ENCODE data around the gene LRRK1. TPM values are rescaled to one million over a fixed set of nuclear protein-coding genes. Genes with fewer than 3 reads are reported as not detected.

Gene LRRK1
- total RNA-seq, 1 donor from 2014 or later: 4.8 TPM

GRCh38 chr15:101048176-101048575 lies 129.0 kb downstream of the LRRK1 start:
- peaks cover 5% of the 10 kb centered on the region for H3K27me3 Mint-ChIP-seq (ENCODE audit: unreplicated experiment)
- H3K9me3 Mint-ChIP-seq (ENCODE audit: unreplicated experiment): no peaks in the 10 kb centered on the region
- DNase-seq (ENCODE audit: low spot score): no peak
- no peaks in the 10 kb centered on the region for H3K36me3 Mint-ChIP-seq (ENCODE audit: low read depth, unreplicated experiment)
- no peak for TF ChIP-seq CTCF (IDR thresholded peaks at IDR 0.05; ENCODE audit: unreplicated experiment)
- peaks cover 18% of the 10 kb centered on the region for H3K4me1 Mint-ChIP-seq (ENCODE audit: unreplicated experiment)
- peak overlapping the region; percentile 42 for H3K27ac Mint-ChIP-seq (ENCODE audit: unreplicated experiment)
- no peak overlapping the region for H3K4me3 Mint-ChIP-seq (ENCODE audit: unreplicated experiment)

GRCh38 chr15:101048581-101049030 lies 129.4 kb downstream of the LRRK1 start:
- H3K4me3 Mint-ChIP-seq (ENCODE audit: unreplicated experiment): no peak overlapping the region
- peaks cover 18% of the 10 kb centered on the region for H3K4me1 Mint-ChIP-seq (ENCODE audit: unreplicated experiment)
- no peaks in the 10 kb centered on the region for H3K9me3 Mint-ChIP-seq (ENCODE audit: unreplicated experiment)
- H3K27me3 Mint-ChIP-seq (ENCODE audit: unreplicated experiment): peaks cover 5% of the 10 kb centered on the region
- H3K27ac Mint-ChIP-seq (ENCODE audit: unreplicated experiment): no peak overlapping the region
- TF ChIP-seq CTCF (IDR thresholded peaks at IDR 0.05; ENCODE audit: unreplicated experiment): no peak
- DNase-seq (ENCODE audit: low spot score): no peak
- H3K36me3 Mint-ChIP-seq (ENCODE audit: low read depth, unreplicated experiment): no peaks in the 10 kb centered on the region

- H3K4me1 Mint-ChIP-seq (ENCODE audit: unreplicated experiment): peaks cover 18% of the 10 kb centered on the region
- H3K27me3 Mint-ChIP-seq (ENCODE audit: unreplicated experiment): peaks cover 5% of the 10 kb centered on the region
- no peaks in the 10 kb centered on the region for H3K9me3 Mint-ChIP-seq (ENCODE audit: unreplicated experiment)
- peaks cover 5% of the 10 kb centered on the region for H3K36me3 Mint-ChIP-seq (ENCODE audit: low read depth, unreplicated experiment)
- no peak for DNase-seq (ENCODE audit: low spot score)
- H3K4me3 Mint-ChIP-seq (ENCODE audit: unreplicated experiment): no peak overlapping the region
- no peak for TF ChIP-seq CTCF (IDR thresholded peaks at IDR 0.05; ENCODE audit: unreplicated experiment)
- H3K27ac Mint-ChIP-seq (ENCODE audit: unreplicated experiment): peak overlapping the region; percentile 24
Measured at GRCh38 chr15:101049282-101049681, 130.1 kb downstream of the LRRK1 start.

GRCh38 chr15:101049856-101050622 lies 130.9 kb downstream of the LRRK1 start:
- peaks cover 6% of the 10 kb centered on the region for H3K36me3 Mint-ChIP-seq (ENCODE audit: low read depth, unreplicated experiment)
- no peak for DNase-seq (ENCODE audit: low spot score)
- H3K27ac Mint-ChIP-seq (ENCODE audit: unreplicated experiment): no peak overlapping the region
- H3K9me3 Mint-ChIP-seq (ENCODE audit: unreplicated experiment): no peaks in the 10 kb centered on the region
- H3K4me1 Mint-ChIP-seq (ENCODE audit: unreplicated experiment): peaks cover 18% of the 10 kb centered on the region
- peaks cover 5% of the 10 kb centered on the region for H3K27me3 Mint-ChIP-seq (ENCODE audit: unreplicated experiment)
- H3K4me3 Mint-ChIP-seq (ENCODE audit: unreplicated experiment): no peak overlapping the region
- TF ChIP-seq CTCF (IDR thresholded peaks at IDR 0.05; ENCODE audit: unreplicated experiment): no peak

GRCh38 chr15:101050623-101051290 lies 131.6 kb downstream of the LRRK1 start:
- Mint-ChIP-seq H3K27me3 (ENCODE audit: unreplicated experiment) (peaks cover 7% of the 10 kb centered on the region), H3K4me1 (ENCODE audit: unreplicated experiment) (peaks cover 18% of the 10 kb centered on the region), H3K27ac (ENCODE audit: unreplicated experiment) (no peak overlapping the region), H3K4me3 (ENCODE audit: unreplicated experiment) (no peak overlapping the region), H3K36me3 (ENCODE audit: low read depth, unreplicated experiment) (peaks cover 7% of the 10 kb centered on the region), H3K9me3 (ENCODE audit: unreplicated experiment) (no peaks in the 10 kb centered on the region)
- no peak for DNase-seq (ENCODE audit: low spot score)
- no peak for TF ChIP-seq CTCF (IDR thresholded peaks at IDR 0.05; ENCODE audit: unreplicated experiment)

Data from endothelial cell (in vitro differentiated cells).